Stomach (tissue), 9 donors: ENCODE results near the gene RAP1B. TPM values are rescaled to one million over a fixed set of nuclear protein-coding genes. Genes with fewer than 3 reads are reported as not detected.

Experiments used
- DNase-seq, 2 donors: peaks; one replicate each; pipeline versions ENCODE4 v3.0.0 to v3.0.0-alpha.2; 2013 to 2019
- H3K27ac ChIP-seq, 5 donors: fragments of 200-600 bp in 4 of 5; sonication (generic) in 4 of 5; one replicate each; pipeline ENCODE4 v1.5.1; 2013 to 2019; ENCODE audit warnings: mild to moderate bottlenecking in 1 of 5, moderate library complexity in 1 of 5
- H3K27me3 ChIP-seq, 3 donors: fragments of 200-600 bp; sonication (generic); one replicate each; pipeline ENCODE4 v1.5.1; 2017 to 2019; ENCODE audit warnings: mixed run types in 1 of 3
- H3K36me3 ChIP-seq, 4 donors: fragments of 200-600 bp; sonication (generic); 1 replicate in 3 of 4; 2 replicates in 1 of 4; pipeline ENCODE4 v1.5.1; 2016 to 2019
- H3K4me1 ChIP-seq, 4 donors: fragments of 200-600 bp; sonication (generic); one replicate each; pipeline ENCODE4 v1.5.1; 2016 to 2019
- H3K4me3 ChIP-seq, 4 donors: fragments of 200-600 bp; sonication (generic) in 3 of 4; one replicate each; pipeline ENCODE4 v1.5.1; 2016 to 2019; ENCODE audit warnings: mild to moderate bottlenecking in 1 of 4
- H3K9me3 ChIP-seq, 4 donors: fragments of 200-600 bp; sonication (generic); one replicate each; pipeline ENCODE4 v1.5.1; 2016 to 2019
- EP300 ChIP-seq: sonication (generic); formaldehyde crosslinking; IDR thresholded peaks from one replicate; pipeline ENCODE4 v1.6.1; 2017; ENCODE audit warnings: antibody characterized with exemption
- POLR2A ChIP-seq, 4 donors: fragments of 450-650 bp; IDR thresholded peaks; one replicate each; pipeline ENCODE4 v1.6.1; 2016; ENCODE audit warnings: antibody characterized with exemption in 4 of 4, control low read depth in 2 of 4, mild to moderate bottlenecking in 1 of 4, moderate library complexity in 1 of 4
- POLR2AphosphoS5 ChIP-seq, 3 donors: sonication (generic); formaldehyde crosslinking; IDR thresholded peaks; one replicate each; pipeline ENCODE4 v1.6.1; 2016; ENCODE audit warnings: antibody characterized with exemption in 3 of 3
- WGBS, 5 donors: extraction: QIAGEN DNeasy Blood & Tissue Kit in 3 of 5; methylation state at CpG; one replicate each; pipeline versions ENCODE4 v1.1.5 to v1.1.7; 2013 to 2018; 5-methylcytosine and 5-hydroxymethylcytosine counted together
- intact Hi-C: fragments of 100-400 bp; cut with DNase I; formaldehyde crosslinking; loops from one replicate; pipeline ENCODE4 v1.15.1; 2023; ENCODE audit warnings: low total_unique reads
- polyA plus RNA-seq, 3 donors: library from polyadenylated mRNA; stranded (reverse); fragments of 200-250 nt; gene quantifications; one replicate each; pipeline ENCODE4 v1.2.3, GENCODE V29; 2013
- total RNA-seq, 5 donors: library from RNA; depleted of rRNA; stranded (reverse); fragments of >200 nt; gene quantifications; one replicate each; pipeline versions ENCODE4 v1.1.0 to v1.2.3, GENCODE V29; 2014 to 2016
- TF ChIP-seq, protein P1 (sequence below), 7 experiments: fragments of 450-650 bp in 4 of 7; fragments of 200-600 bp in 3 of 7; sonication (generic) in 3 of 7; IDR thresholded peaks; one replicate each; pipeline ENCODE4 v1.5.1; 2016 to 2019; ENCODE audit warnings: antibody characterized with exemption in 7 of 7, control low read depth in 2 of 7, mild to moderate bottlenecking in 1 of 7
- donor health status: healthy with polysubstance abuse.
- donor health status: Bipolar disorder and iron deficiency.
- donor health status: healthy.

The RAP1B gene
- total and polyA plus RNA-seq, 8 donors = 56.3 to 315 (median 102) TPM

DNA sequence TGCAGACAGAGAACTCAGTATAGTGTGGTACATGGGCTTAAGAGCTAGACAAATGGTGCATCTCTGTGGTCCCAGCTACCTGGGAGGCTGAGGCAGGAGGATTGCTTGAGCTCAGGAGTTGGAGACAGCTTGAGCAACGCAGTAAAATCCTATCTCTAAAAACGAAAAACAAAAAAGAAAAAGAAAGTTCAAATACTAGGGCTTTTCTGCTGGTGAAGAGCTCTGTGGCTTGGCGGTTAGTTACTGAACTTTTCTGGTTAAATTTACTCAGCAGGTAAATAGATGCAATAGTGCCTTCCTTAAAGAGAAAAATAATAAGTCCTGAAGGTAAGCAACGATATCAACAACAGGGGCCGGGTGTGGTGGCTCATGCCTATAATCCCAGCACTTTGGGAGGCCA is 31.4 kb upstream of the RAP1B start:
- H3K27ac ChIP-seq = no peak overlapping the region
- no peaks in the 10 kb centered on the region for H3K27me3 ChIP-seq
- H3K36me3 ChIP-seq = no peaks in the 10 kb centered on the region
- intact Hi-C loops = no loop called here
- DNase-seq = no peak
- H3K9me3 ChIP-seq = no peaks in the 10 kb centered on the region
- TF ChIP-seq, protein P1, sequence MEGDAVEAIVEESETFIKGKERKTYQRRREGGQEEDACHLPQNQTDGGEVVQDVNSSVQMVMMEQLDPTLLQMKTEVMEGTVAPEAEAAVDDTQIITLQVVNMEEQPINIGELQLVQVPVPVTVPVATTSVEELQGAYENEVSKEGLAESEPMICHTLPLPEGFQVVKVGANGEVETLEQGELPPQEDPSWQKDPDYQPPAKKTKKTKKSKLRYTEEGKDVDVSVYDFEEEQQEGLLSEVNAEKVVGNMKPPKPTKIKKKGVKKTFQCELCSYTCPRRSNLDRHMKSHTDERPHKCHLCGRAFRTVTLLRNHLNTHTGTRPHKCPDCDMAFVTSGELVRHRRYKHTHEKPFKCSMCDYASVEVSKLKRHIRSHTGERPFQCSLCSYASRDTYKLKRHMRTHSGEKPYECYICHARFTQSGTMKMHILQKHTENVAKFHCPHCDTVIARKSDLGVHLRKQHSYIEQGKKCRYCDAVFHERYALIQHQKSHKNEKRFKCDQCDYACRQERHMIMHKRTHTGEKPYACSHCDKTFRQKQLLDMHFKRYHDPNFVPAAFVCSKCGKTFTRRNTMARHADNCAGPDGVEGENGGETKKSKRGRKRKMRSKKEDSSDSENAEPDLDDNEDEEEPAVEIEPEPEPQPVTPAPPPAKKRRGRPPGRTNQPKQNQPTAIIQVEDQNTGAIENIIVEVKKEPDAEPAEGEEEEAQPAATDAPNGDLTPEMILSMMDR (IDR thresholded peaks at IDR 0.05) = no peak
- no peak for TF ChIP-seq POLR2A (IDR thresholded peaks at IDR 0.05)
- no peak for TF ChIP-seq POLR2AphosphoS5 (IDR thresholded peaks at IDR 0.05)
- no peak for TF ChIP-seq EP300
- no peaks in the 10 kb centered on the region for H3K4me1 ChIP-seq
- H3K4me3 ChIP-seq = no peak overlapping the region
- 78 to 84% (median 82%) methylated on average over 5 of the region's 5 CpGs for WGBS, 5 donors

GRCh38 chr12:68580911-68581310 is 29.8 kb upstream of the RAP1B start:
- H3K4me3 ChIP-seq = no peak overlapping the region
- no peaks in the 10 kb centered on the region for H3K9me3 ChIP-seq
- H3K27me3 ChIP-seq = no peaks in the 10 kb centered on the region
- WGBS, 5 donors = 92 to 98% (median 95%) methylated on average over 1 of the region's 1 CpG
- intact Hi-C loops = no loop called here
- H3K36me3 ChIP-seq = no peaks in the 10 kb centered on the region
- H3K4me1 ChIP-seq = no peaks in the 10 kb centered on the region
- H3K27ac ChIP-seq = no peak overlapping the region
- DNase-seq = no peak
- TF ChIP-seq POLR2AphosphoS5 (IDR thresholded peaks at IDR 0.05) = no peak
- TF ChIP-seq, protein P1 (IDR thresholded peaks at IDR 0.05) = no peak
- no peak for TF ChIP-seq EP300
- no peak for TF ChIP-seq POLR2A (IDR thresholded peaks at IDR 0.05)

- Histone ChIP-seq H3K27ac (no peak overlapping the region), H3K27me3 (no peaks in the 10 kb centered on the region), H3K36me3 (no peaks in the 10 kb centered on the region), H3K9me3 (no peaks in the 10 kb centered on the region), H3K4me1 (no peaks in the 10 kb centered on the region), H3K4me3 (no peak overlapping the region)
- intact Hi-C loops = no loop called here
- 93 to 97% (median 94%) methylated on average over 4 of the region's 4 CpGs for WGBS, 5 donors
- TF ChIP-seq, protein P1 (IDR thresholded peaks at IDR 0.05) = no peak
- TF ChIP-seq EP300 = no peak
- no peak for TF ChIP-seq POLR2AphosphoS5 (IDR thresholded peaks at IDR 0.05)
- no peak for TF ChIP-seq POLR2A (IDR thresholded peaks at IDR 0.05)
- no peak for DNase-seq
These were observed 28.8 kb upstream of the RAP1B start for GRCh38 chr12:68581926-68582325.

DNA sequence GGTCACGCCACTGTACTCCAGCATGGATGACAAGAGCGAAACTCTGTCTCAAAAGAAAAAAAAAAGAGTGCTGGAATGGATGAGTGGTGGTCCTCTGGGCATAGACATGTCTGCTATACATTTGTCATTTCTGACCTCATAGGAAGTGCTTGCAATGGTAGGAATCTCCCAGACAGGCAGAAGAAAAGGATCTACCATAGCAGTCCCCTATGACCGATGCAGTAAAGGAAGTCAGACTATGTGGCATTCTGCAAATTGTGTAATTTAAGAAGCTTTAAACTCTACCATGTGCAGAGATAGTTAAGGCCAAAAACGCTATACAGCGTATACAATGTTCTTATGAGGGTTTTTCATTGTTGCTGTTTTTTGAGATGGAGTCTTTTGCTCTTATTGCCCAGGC is 24.7 kb upstream of the RAP1B start:
- intact Hi-C loops = no loop called here
- no peak overlapping the region for H3K4me3 ChIP-seq
- H3K9me3 ChIP-seq = peaks cover 0 to 20% (median 15%) of the 10 kb centered on the region in 4 donors
- WGBS, 5 donors = 86 to 96% (median 95%) methylated on average over 5 of the region's 5 CpGs
- TF ChIP-seq POLR2A (IDR thresholded peaks at IDR 0.05) = no peak
- TF ChIP-seq, protein P1 (IDR thresholded peaks at IDR 0.05) = no peak
- no peak for TF ChIP-seq EP300
- no peak for TF ChIP-seq POLR2AphosphoS5 (IDR thresholded peaks at IDR 0.05)
- H3K27ac ChIP-seq = no peak overlapping the region
- DNase-seq = no peak
- H3K4me1 ChIP-seq = no peaks in the 10 kb centered on the region
- H3K27me3 ChIP-seq = no peaks in the 10 kb centered on the region
- no peaks in the 10 kb centered on the region for H3K36me3 ChIP-seq
